ENCODE measurements around the gene DPYD.

DPYD gene

DNA sequence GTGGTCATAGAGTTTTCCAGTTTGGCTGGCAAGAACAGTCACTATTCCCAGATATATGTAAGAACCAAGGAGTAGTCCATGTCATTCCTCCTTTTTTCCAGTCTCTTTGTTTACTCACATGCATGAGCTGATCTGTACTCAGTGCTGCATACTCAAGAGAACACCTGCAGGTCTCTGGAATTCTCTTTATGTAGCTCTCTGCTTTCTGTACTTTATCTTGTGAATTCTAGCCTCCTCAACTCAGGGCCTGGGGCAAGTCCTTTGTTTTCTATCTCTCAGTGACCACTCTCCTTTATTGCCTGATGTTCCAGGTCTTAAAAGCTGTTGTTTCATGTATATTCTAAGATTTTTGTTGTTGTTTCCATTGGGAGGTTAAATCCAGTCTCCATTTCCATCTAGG, 478.9 kb downstream of the DPYD start:
- H3K27ac ChIP-seq = no peak overlapping the region
- TF ChIP-seq, protein P1, sequence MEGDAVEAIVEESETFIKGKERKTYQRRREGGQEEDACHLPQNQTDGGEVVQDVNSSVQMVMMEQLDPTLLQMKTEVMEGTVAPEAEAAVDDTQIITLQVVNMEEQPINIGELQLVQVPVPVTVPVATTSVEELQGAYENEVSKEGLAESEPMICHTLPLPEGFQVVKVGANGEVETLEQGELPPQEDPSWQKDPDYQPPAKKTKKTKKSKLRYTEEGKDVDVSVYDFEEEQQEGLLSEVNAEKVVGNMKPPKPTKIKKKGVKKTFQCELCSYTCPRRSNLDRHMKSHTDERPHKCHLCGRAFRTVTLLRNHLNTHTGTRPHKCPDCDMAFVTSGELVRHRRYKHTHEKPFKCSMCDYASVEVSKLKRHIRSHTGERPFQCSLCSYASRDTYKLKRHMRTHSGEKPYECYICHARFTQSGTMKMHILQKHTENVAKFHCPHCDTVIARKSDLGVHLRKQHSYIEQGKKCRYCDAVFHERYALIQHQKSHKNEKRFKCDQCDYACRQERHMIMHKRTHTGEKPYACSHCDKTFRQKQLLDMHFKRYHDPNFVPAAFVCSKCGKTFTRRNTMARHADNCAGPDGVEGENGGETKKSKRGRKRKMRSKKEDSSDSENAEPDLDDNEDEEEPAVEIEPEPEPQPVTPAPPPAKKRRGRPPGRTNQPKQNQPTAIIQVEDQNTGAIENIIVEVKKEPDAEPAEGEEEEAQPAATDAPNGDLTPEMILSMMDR (conservative IDR thresholded peaks at IDR 0.05) = no peak
- TF ChIP-seq ZFX (IDR thresholded peaks at IDR 0.05) = no peak

DNA sequence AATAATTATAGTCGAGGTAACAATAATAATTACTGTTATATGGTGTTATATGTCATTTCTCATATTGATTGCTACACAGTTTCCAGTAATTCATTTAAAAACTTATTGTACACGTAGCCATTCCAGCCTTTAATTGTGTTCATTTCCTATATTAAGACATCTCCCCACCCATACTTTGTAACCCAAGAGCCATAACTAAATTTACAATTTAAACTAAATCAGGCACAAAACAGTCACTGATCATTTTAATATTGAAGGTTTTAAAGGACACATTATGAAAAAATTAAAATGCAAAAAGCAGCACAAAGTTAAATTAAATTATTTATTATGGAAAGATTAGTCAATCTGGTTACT, 487.0 kb downstream of the DPYD start:
- TF ChIP-seq ZFX (IDR thresholded peaks at IDR 0.05) = no peak
- TF ChIP-seq, protein P1 (conservative IDR thresholded peaks at IDR 0.05) = no peak
- H3K27ac ChIP-seq = no peak overlapping the region

DNA sequence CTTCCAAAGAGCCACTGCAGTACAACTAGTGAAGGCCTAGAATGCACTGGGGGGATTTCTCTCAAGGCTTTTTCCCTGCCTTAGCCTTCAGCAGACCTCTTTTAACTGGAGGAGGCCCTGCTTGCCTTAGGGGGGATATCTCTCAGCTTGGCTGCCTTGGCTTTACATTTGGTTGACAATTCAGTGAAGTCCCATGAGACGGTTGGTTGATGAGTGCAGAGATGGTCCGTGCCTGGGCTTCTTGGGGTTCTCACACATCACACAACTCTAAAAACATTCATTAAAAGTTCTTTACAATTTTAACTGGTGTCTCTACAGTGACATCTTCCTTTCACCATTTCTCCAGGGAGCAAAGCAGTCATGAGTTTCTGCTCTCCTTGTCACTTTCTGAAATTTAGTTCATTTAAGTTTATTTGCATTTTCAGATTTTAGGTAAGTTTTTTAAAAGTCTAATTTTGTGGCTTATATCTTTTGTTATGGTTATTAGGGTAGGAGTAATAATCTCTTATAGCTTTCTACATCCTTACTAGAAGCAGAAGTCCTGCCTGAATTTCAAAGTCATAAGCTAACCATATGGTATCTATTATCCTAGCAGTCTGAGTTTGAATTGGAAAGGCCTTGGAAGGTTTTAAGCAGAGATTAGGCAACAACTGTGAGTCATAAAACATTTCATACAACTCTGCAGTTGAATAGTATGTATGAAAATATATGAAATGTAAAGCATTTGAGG, 487.6 kb downstream of the DPYD start:
- no peak for TF ChIP-seq ZFX (IDR thresholded peaks at IDR 0.05)
- TF ChIP-seq, protein P1 (conservative IDR thresholded peaks at IDR 0.05) = no peak
- H3K27ac ChIP-seq = no peak overlapping the region

DNA sequence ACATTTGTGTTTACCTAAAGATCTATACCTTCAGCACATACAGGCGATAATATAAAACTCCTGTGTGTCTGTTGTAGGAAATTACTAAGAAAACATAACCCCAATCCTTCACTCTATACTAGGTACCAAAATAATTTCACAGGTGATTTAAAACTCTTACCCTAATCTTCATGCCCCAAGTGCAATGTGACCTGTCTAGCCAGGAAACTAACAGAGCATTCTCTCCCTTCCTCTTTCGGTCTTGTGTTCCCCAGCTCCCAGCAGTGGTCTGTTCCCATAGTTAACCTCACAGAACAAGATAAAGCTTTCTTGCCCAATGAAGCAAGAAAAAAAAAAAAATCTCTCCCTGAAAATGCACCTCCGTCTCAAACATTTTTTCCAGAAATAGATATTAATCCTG, 493.5 kb downstream of the DPYD start:
- TF ChIP-seq ZFX (IDR thresholded peaks at IDR 0.05) = no peak
- TF ChIP-seq, protein P1 (conservative IDR thresholded peaks at IDR 0.05) = no peak
- no peak overlapping the region for H3K27ac ChIP-seq

DNA sequence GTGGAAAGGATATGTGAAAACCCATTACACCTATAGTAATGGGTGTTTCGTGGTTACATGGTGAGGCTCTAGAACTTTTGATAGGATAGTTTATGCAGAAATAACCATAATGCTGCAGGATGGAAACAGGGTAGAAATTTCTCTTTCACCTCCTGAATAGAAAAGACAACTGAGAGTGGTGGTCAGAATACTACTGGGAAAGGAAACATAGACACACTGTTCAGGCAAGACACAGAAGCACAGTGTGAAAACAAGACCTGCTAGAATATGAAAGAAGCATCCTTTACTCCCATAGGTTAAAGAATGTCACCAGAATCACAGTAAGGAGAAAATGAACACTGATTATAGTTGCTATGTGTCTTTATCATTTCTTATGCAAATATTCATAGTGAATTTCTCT, 496.6 kb downstream of the DPYD start:
- no peak overlapping the region for H3K27ac ChIP-seq
- TF ChIP-seq, protein P1 (conservative IDR thresholded peaks at IDR 0.05) = no peak
- TF ChIP-seq ZFX (IDR thresholded peaks at IDR 0.05) = no peak

DNA sequence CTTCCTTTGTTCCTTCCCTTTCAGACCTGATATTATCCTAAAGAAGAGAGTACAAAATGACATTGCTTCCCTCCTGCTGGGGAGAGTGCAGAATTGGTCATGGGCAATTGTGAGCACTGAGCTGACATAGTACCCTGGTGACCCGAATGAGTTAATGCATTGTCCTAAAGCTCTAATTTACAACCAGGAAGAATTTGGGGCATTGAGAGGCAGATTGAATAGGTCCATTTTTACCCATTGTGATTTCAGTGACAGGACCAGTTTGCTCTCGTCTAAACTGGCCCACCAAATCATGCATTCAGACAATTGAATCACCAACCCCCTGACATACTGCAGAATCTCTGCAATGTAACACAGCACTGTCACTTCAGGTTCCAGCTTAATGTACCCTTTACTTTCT, 497.4 kb downstream of the DPYD start:
- TF ChIP-seq, protein P1 (conservative IDR thresholded peaks at IDR 0.05) = no peak
- no peak for TF ChIP-seq ZFX (IDR thresholded peaks at IDR 0.05)
- H3K27ac ChIP-seq = no peak overlapping the region

DNA sequence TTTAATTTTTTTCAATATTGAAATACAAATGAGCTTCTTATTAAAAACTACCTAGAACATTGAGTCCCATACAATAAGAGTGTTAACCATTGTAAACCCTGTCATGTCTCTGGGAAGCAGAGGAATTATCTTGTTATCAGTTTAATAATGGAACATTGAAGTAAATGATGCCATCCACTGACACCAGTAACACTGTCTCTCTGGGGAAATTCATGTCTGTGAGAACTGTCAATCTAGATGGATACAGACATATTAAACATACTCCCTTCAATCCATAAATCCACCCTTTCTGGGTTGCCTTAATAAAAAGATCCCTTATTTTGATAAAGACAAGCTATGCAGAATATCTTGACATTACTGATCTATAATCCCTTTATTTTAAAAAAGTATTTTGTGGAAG, 503.2 kb downstream of the DPYD start:
- H3K27ac ChIP-seq = no peak overlapping the region
- TF ChIP-seq ZFX (IDR thresholded peaks at IDR 0.05) = no peak
- TF ChIP-seq, protein P1 (conservative IDR thresholded peaks at IDR 0.05) = no peak

All from C4-2B (cell line).